Measurements from ENCODE around the gene SRGAP3. TPM values are rescaled to one million over a fixed set of nuclear protein-coding genes. Genes with fewer than 3 reads are reported as not detected.

The SRGAP3 gene
- total RNA-seq, 2 experiments from 2014 or later: 1.2 to 1.5 TPM

GRCh38 chr3:8963137-8963853 lies 286.2 kb downstream of the SRGAP3 start, which contains the start of gene RAD18:
RAD18 (minus strand) TSS chr3:8963472; CDS start chr3:8963385, 87 bp downstream.
- H3K36me3 Mint-ChIP-seq (ENCODE audit: low read depth): peaks cover 28% of the 10 kb centered on the region
- peak within 1 kb of the TSS; percentile 95 for H3K4me3 Mint-ChIP-seq
- no peaks in the 10 kb centered on the region for H3K9me3 Mint-ChIP-seq (ENCODE audit: low read depth)
- DNase-seq (peak; percentile 95), ATAC-seq (peak; percentile 94)
- H3K4me1 Mint-ChIP-seq: peaks cover 32% of the 10 kb centered on the region
- POLR2A ChIA-PET: interaction anchor here (0.8 kb wide), 1 partner anchor 10 kb away, joined by 3 read pairs; no protein-coding TSS in a partner anchor
- peak within 1 kb of the TSS; percentile 93 for H3K27ac Mint-ChIP-seq
- CTCF ChIA-PET: interaction anchor here (0.7 to 1.2 kb wide), 4 partner anchors 18 to 1293 kb away, joined by 3 to 4 read pairs (median 4); no protein-coding TSS in a partner anchor
- intact Hi-C loops (cut with DNase I, micrococcal nuclease): loop anchor here (1.0 to 5.0 kb wide), 9 partner anchors 286 to 1359 kb away; partner anchors contain the start of genes MTMR14 (in 2 of the 2), SETD5 (in 2 of the 2), BRPF1 (in 1 of the 2) and EMC3 (in 1 of the 2)
- no peaks in the 10 kb centered on the region for H3K27me3 Mint-ChIP-seq

- DNase-seq: no peak
- Mint-ChIP-seq H3K4me1 (peaks cover 35% of the 10 kb centered on the region), H3K36me3 (ENCODE audit: low read depth) (peaks cover 32% of the 10 kb centered on the region), H3K27me3 (no peaks in the 10 kb centered on the region), H3K4me3 (peak overlapping the region; percentile 95), H3K27ac (peak overlapping the region; percentile 93), H3K9me3 (ENCODE audit: low read depth) (no peaks in the 10 kb centered on the region)
- ATAC-seq: no peak
- intact Hi-C loops (cut with DNase I, micrococcal nuclease): loop anchor here (2.0 to 5.0 kb wide), 6 partner anchors 400 to 1360 kb away; partner anchors contain the start of genes BRPF1 (in 1 of the 2), EMC3 (in 1 of the 2), MTMR14 (in 1 of the 2) and SEC13 (in 1 of the 2)
- ChIA-PET CTCF (interaction anchor here (0.6 to 1.2 kb wide), 4 partner anchors 17 to 339 kb away, joined by 3 to 4 read pairs (median 4); no protein-coding TSS in a partner anchor), POLR2A (no interaction called here)
Observed at GRCh38 chr3:8962226-8962861, 287.1 kb downstream of the SRGAP3 start.

GRCh38 chr3:8959668-8960067 lies 289.8 kb downstream of the SRGAP3 start:
- Mint-ChIP-seq H3K36me3 (ENCODE audit: low read depth) (peaks cover 41% of the 10 kb centered on the region), H3K27me3 (no peaks in the 10 kb centered on the region), H3K27ac (no peak overlapping the region), H3K4me3 (no peak overlapping the region), H3K4me1 (peaks cover 37% of the 10 kb centered on the region), H3K9me3 (ENCODE audit: low read depth) (no peaks in the 10 kb centered on the region)
- ChIA-PET CTCF (interaction anchor here (1.8 kb wide), 1 partner anchor 11 kb away, joined by 4 read pairs; no protein-coding TSS in a partner anchor), POLR2A (no interaction called here)
- intact Hi-C loops (cut with DNase I, micrococcal nuclease): loop anchor here (5.0 kb wide), 3 partner anchors 438 to 1363 kb away; partner anchors contain the start of genes BRPF1 (in 1 of the 2), SEC13 (in 1 of the 2) and SETD5 (in 1 of the 2)
- ATAC-seq (no peak), DNase-seq (no peak)

- intact Hi-C loops (cut with DNase I, micrococcal nuclease): no loop called here
- CTCF ChIA-PET: interaction anchor here (1.3 kb wide), 1 partner anchor 14 kb away, joined by 3 read pairs; no protein-coding TSS in a partner anchor
Observed at GRCh38 chr3:8954938-8955763, 294.3 kb downstream of the SRGAP3 start.

GRCh38 chr3:8953313-8953712 lies 296.1 kb downstream of the SRGAP3 start:
- H3K27ac Mint-ChIP-seq: no peak overlapping the region
- CTCF ChIA-PET: interaction anchor here (0.7 to 1.0 kb wide), 2 partner anchors 11 to 14 kb away, joined by 4 read pairs; no protein-coding TSS in a partner anchor
- no peaks in the 10 kb centered on the region for H3K9me3 Mint-ChIP-seq (ENCODE audit: low read depth)
- ATAC-seq (no peak), DNase-seq (no peak)
- no peaks in the 10 kb centered on the region for H3K27me3 Mint-ChIP-seq
- intact Hi-C loops (cut with DNase I, micrococcal nuclease): no loop called here
- POLR2A ChIA-PET: interaction anchor here (0.9 kb wide), 1 partner anchor 10 kb away, joined by 3 read pairs; the partner anchor contains the start of gene RAD18
- peaks cover 17% of the 10 kb centered on the region for H3K36me3 Mint-ChIP-seq (ENCODE audit: low read depth)
- no peak overlapping the region for H3K4me3 Mint-ChIP-seq
- peaks cover 16% of the 10 kb centered on the region for H3K4me1 Mint-ChIP-seq

More at GRCh38 chr3:8954938-8955763, 294.3 kb downstream of the SRGAP3 start:
- ATAC-seq: no peak
- Mint-ChIP-seq H3K4me3 (no peak overlapping the region), H3K9me3 (ENCODE audit: low read depth) (no peaks in the 10 kb centered on the region), H3K4me1 (peaks cover 22% of the 10 kb centered on the region), H3K27me3 (no peaks in the 10 kb centered on the region), H3K36me3 (ENCODE audit: low read depth) (peaks cover 31% of the 10 kb centered on the region), H3K27ac (no peak overlapping the region)
- no peak for DNase-seq
- POLR2A ChIA-PET: no interaction called here

- Mint-ChIP-seq H3K27ac (no peak overlapping the region), H3K4me1 (peaks cover 13% of the 10 kb centered on the region), H3K4me3 (no peak overlapping the region), H3K36me3 (ENCODE audit: low read depth) (peaks cover 18% of the 10 kb centered on the region), H3K27me3 (no peaks in the 10 kb centered on the region), H3K9me3 (ENCODE audit: low read depth) (no peaks in the 10 kb centered on the region)
- POLR2A ChIA-PET: no interaction called here
- no peak for DNase-seq
- no peak for ATAC-seq
- CTCF ChIA-PET: no interaction called here
- intact Hi-C loops (cut with DNase I, micrococcal nuclease): no loop called here
Observed at GRCh38 chr3:8952130-8952529, 297.3 kb downstream of the SRGAP3 start.

- Mint-ChIP-seq H3K27me3 (no peaks in the 10 kb centered on the region), H3K4me1 (peaks cover 6% of the 10 kb centered on the region), H3K9me3 (ENCODE audit: low read depth) (peaks cover 11% of the 10 kb centered on the region), H3K27ac (no peak overlapping the region), H3K4me3 (no peak overlapping the region), H3K36me3 (ENCODE audit: low read depth) (peaks cover 49% of the 10 kb centered on the region)
- ChIA-PET CTCF (interaction anchor here (1.1 to 1.6 kb wide), 2 partner anchors 17 to 356 kb away, joined by 3 to 5 read pairs; partner anchors contain the start of gene RAD18), POLR2A (no interaction called here)
- DNase-seq (no peak), ATAC-seq (peak; percentile 73)
- intact Hi-C loops (cut with DNase I, micrococcal nuclease): no loop called here
Observed at GRCh38 chr3:8945890-8946600, 303.4 kb downstream of the SRGAP3 start.

GRCh38 chr3:8942746-8943488 lies 306.5 kb downstream of the SRGAP3 start:
- CTCF ChIA-PET: interaction anchor here (0.7 kb wide), 1 partner anchor 11 kb away, joined by 4 read pairs; no protein-coding TSS in a partner anchor
- H3K27me3 Mint-ChIP-seq: no peaks in the 10 kb centered on the region

GRCh38 chr3:8942115-8942514 lies 307.3 kb downstream of the SRGAP3 start:
- intact Hi-C loops (cut with DNase I, micrococcal nuclease): no loop called here
- ChIA-PET POLR2A (no interaction called here), CTCF (interaction anchor here (0.8 kb wide), 1 partner anchor 33 kb away, joined by 3 read pairs; no protein-coding TSS in a partner anchor)
- no peaks in the 10 kb centered on the region for H3K27me3 Mint-ChIP-seq
- H3K4me1 Mint-ChIP-seq: no peaks in the 10 kb centered on the region
- no peak for ATAC-seq
- H3K4me3 Mint-ChIP-seq: no peak overlapping the region
- no peak for DNase-seq
- H3K9me3 Mint-ChIP-seq (ENCODE audit: low read depth): peaks cover 11% of the 10 kb centered on the region
- H3K27ac Mint-ChIP-seq: no peak overlapping the region
- peaks cover 59% of the 10 kb centered on the region for H3K36me3 Mint-ChIP-seq (ENCODE audit: low read depth)

More at GRCh38 chr3:8942746-8943488, 306.5 kb downstream of the SRGAP3 start:
- Mint-ChIP-seq H3K9me3 (ENCODE audit: low read depth) (peaks cover 11% of the 10 kb centered on the region), H3K4me3 (no peak overlapping the region), H3K27ac (no peak overlapping the region), H3K4me1 (no peaks in the 10 kb centered on the region), H3K36me3 (ENCODE audit: low read depth) (peaks cover 61% of the 10 kb centered on the region)
- ATAC-seq: no peak
- POLR2A ChIA-PET: no interaction called here
- DNase-seq: no peak
- intact Hi-C loops (cut with DNase I, micrococcal nuclease): no loop called here

GRCh38 chr3:8938021-8938420 lies 311.4 kb downstream of the SRGAP3 start:
- Mint-ChIP-seq H3K27me3 (no peaks in the 10 kb centered on the region), H3K9me3 (ENCODE audit: low read depth) (peaks cover 4% of the 10 kb centered on the region), H3K4me3 (no peak overlapping the region), H3K36me3 (ENCODE audit: low read depth) (peaks cover 39% of the 10 kb centered on the region), H3K27ac (no peak overlapping the region), H3K4me1 (no peaks in the 10 kb centered on the region)
- POLR2A ChIA-PET: no interaction called here
- intact Hi-C loops (cut with DNase I, micrococcal nuclease): no loop called here
- CTCF ChIA-PET: no interaction called here
- ATAC-seq (peak; percentile 33), DNase-seq (no peak)

All from activated CD4-positive, alpha-beta T cell treated with anti-CD3 and anti-CD28 coated beads for 36 hours (primary cell).